LNCAP (cell line): ENCODE results near the gene CRYGD.

Experiments
- CTCF ChIP-seq: fragments of 450-650 bp; IDR thresholded peaks from 2 replicates; pipeline ENCODE4 v1.5.1; 2017; ENCODE audit warnings: mild to moderate bottlenecking

The CRYGD gene

GRCh38 chr2:208099682-208100470, 24.4 kb downstream of the CRYGD start:
- no peak for TF ChIP-seq CTCF

GRCh38 chr2:208098267-208098666, 26.1 kb downstream of the CRYGD start:
- no peak for TF ChIP-seq CTCF

- no peak for TF ChIP-seq CTCF
These were observed 26.5 kb downstream of the CRYGD start for GRCh38 chr2:208097801-208098200.

- no peak for TF ChIP-seq CTCF
These were observed 27.0 kb downstream of the CRYGD start for GRCh38 chr2:208097313-208097712.

- no peak for TF ChIP-seq CTCF
These were observed 28.2 kb downstream of the CRYGD start for GRCh38 chr2:208096080-208096479.

- TF ChIP-seq CTCF, result no peak
These were observed 31.2 kb downstream of the CRYGD start for GRCh38 chr2:208093128-208093527.

- TF ChIP-seq CTCF, result no peak
These were observed 32.1 kb downstream of the CRYGD start for GRCh38 chr2:208092093-208092832.
